ENCODE results near the gene ELL.

DNA sequence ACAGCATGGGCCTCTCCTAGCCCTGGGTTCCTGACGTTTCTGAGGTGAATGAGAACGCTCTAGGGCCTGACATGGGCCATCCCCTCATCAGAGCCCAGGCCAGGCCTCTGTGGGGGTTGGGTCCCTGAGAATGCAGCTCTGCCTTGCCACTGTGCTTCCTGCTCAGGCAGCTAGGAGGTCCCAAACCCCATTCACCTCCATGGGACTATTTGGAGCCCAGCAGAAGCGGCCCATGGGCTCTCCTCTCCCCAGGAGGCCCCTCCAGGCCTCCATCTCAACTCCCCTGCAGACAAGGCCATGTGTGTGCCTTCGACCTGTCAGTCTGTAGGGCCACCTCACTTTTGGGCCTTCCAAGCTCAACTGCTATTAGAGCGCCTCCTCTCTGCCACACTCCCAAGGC lies 36.9 kb downstream of the ELL start:
- TF ChIP-seq POLR2AphosphoS5 (IDR thresholded peaks at IDR 0.05) (no peak), MXI1 (conservative IDR thresholded peaks at IDR 0.05; ENCODE audit: poor library complexity, severe bottlenecking) (no peak), EZH2 (IDR thresholded peaks at IDR 0.05; ENCODE audit: borderline replicate concordance, insufficient read depth, low read length, poor library complexity, severe bottlenecking) (no peak), REST (IDR thresholded peaks at IDR 0.05; ENCODE audit: borderline replicate concordance) (no peak), EP300 (conservative IDR thresholded peaks at IDR 0.05; ENCODE audit: poor library complexity, severe bottlenecking) (no peak), SMC3 (conservative IDR thresholded peaks at IDR 0.05; ENCODE audit: poor library complexity) (no peak)
- TF ChIP-seq, protein P1, sequence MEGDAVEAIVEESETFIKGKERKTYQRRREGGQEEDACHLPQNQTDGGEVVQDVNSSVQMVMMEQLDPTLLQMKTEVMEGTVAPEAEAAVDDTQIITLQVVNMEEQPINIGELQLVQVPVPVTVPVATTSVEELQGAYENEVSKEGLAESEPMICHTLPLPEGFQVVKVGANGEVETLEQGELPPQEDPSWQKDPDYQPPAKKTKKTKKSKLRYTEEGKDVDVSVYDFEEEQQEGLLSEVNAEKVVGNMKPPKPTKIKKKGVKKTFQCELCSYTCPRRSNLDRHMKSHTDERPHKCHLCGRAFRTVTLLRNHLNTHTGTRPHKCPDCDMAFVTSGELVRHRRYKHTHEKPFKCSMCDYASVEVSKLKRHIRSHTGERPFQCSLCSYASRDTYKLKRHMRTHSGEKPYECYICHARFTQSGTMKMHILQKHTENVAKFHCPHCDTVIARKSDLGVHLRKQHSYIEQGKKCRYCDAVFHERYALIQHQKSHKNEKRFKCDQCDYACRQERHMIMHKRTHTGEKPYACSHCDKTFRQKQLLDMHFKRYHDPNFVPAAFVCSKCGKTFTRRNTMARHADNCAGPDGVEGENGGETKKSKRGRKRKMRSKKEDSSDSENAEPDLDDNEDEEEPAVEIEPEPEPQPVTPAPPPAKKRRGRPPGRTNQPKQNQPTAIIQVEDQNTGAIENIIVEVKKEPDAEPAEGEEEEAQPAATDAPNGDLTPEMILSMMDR (IDR thresholded peaks at IDR 0.05; ENCODE audit: poor library complexity, severe bottlenecking), result no peak
